ENCODE results near the gene RANGAP1. TPM values are rescaled to one million over a fixed set of nuclear protein-coding genes. Genes with fewer than 3 reads are reported as not detected.

The RANGAP1 gene
- total RNA-seq, 6 experiments from 2014 or later, result 27.4 to 56.3 (median 37.6) TPM

- DNase-seq (no peak), ATAC-seq (no peak)
- Histone ChIP-seq H3K4me1 (no peaks in the 10 kb centered on the region), H3K9me3 (no peaks in the 10 kb centered on the region), H3K27ac (no peak overlapping the region), H3K36me3 (peaks cover 0 to 21% (median 3%) of the 10 kb centered on the region in 4 donors), H3K4me3 (no peak overlapping the region), H3K27me3 (no peaks in the 10 kb centered on the region)
- WGBS (ENCODE audit: insufficient coverage, low coverage, low lambda C conversion rate, missing lambda C conversion rate), result 67% methylated on average over 3 of the region's 7 CpGs
- TF ChIP-seq POLR2A (IDR thresholded peaks at IDR 0.05) (no peak), CTCF (IDR thresholded peaks at IDR 0.05) (no peak)
- intact Hi-C loops (cut with DNase I), result no loop called here
Observed at GRCh38 chr22:41215926-41216325, 70.1 kb downstream of the RANGAP1 start.

- H3K9me3 ChIP-seq, result no peaks in the 10 kb centered on the region
- no peaks in the 10 kb centered on the region for H3K4me1 ChIP-seq
- intact Hi-C loops (cut with DNase I), result no loop called here
- 90% methylated on average over 4 of the region's 10 CpGs for WGBS (ENCODE audit: insufficient coverage, low coverage, low lambda C conversion rate, missing lambda C conversion rate)
- peaks cover 0 to 20% (median under 1%) of the 10 kb centered on the region in 4 donors for H3K36me3 ChIP-seq
- DNase-seq, result no peak
- no peak overlapping the region for H3K27ac ChIP-seq
- no peak overlapping the region for H3K4me3 ChIP-seq
- H3K27me3 ChIP-seq, result no peaks in the 10 kb centered on the region
- ATAC-seq, result no peak
- TF ChIP-seq POLR2A (IDR thresholded peaks at IDR 0.05), result no peak
- TF ChIP-seq CTCF (IDR thresholded peaks at IDR 0.05), result no peak
Observed at GRCh38 chr22:41215409-41215808, 70.6 kb downstream of the RANGAP1 start.

GRCh38 chr22:41206719-41207118 is 79.3 kb downstream of the RANGAP1 start:
- intact Hi-C loops (cut with DNase I), result no loop called here
- TF ChIP-seq POLR2A (IDR thresholded peaks at IDR 0.05) (no peak), CTCF (IDR thresholded peaks at IDR 0.05) (no peak)

GRCh38 chr22:41204992-41205900 is 80.7 kb downstream of the RANGAP1 start, which contains the start of gene L3MBTL2:
Gene L3MBTL2 (plus strand): TSS chr22:41205312. CDS start chr22:41205363, 51 bp downstream.
- TF ChIP-seq POLR2A (IDR thresholded peaks at IDR 0.05) (peak; percentile 33), CTCF (IDR thresholded peaks at IDR 0.05) (no peak)
- Histone ChIP-seq H3K4me3 (peak within 1 kb of the TSS; percentile 71 to 84 (median 73)), H3K9me3 (no peaks in the 10 kb centered on the region), H3K36me3 (no peaks in the 10 kb centered on the region), H3K4me1 (peaks cover 0 to 5% (median 0%) of the 10 kb centered on the region in 4 donors), H3K27ac (peak within 1 kb of the TSS; percentile 35 to 55 (median 41)), H3K27me3 (no peaks in the 10 kb centered on the region)
- 3% methylated on average over 30 of the region's 47 CpGs for WGBS (ENCODE audit: insufficient coverage, low coverage, low lambda C conversion rate, missing lambda C conversion rate)
- intact Hi-C loops (cut with DNase I), result no loop called here
- DNase-seq (peak; percentile 98 to 99 (median 98)), ATAC-seq (peak; percentile 100)

More at GRCh38 chr22:41206719-41207118, 79.3 kb downstream of the RANGAP1 start:
- WGBS (ENCODE audit: insufficient coverage, low coverage, low lambda C conversion rate, missing lambda C conversion rate), result 81% methylated on average over 3 of the region's 9 CpGs
- no peak overlapping the region for H3K4me3 ChIP-seq
- peaks cover 0 to 7% (median 0%) of the 10 kb centered on the region in 4 donors for H3K36me3 ChIP-seq
- no peaks in the 10 kb centered on the region for H3K9me3 ChIP-seq
- H3K27me3 ChIP-seq, result no peaks in the 10 kb centered on the region
- H3K27ac ChIP-seq, result no peak overlapping the region
- peaks cover 0 to 5% (median 0%) of the 10 kb centered on the region in 4 donors for H3K4me1 ChIP-seq
- DNase-seq, result no peak
- ATAC-seq, result no peak

Data from right lobe of liver (tissue), 6 donors.